Measurements from ENCODE around the gene ANO8. TPM values are rescaled to one million over a fixed set of nuclear protein-coding genes. Genes with fewer than 3 reads are reported as not detected.

ANO8 gene
- total RNA-seq, 2 donors from 2014 or later, result 4.2 to 5.2 TPM

- Histone ChIP-seq H3K4me1 (peaks cover 0 to 34% of the 10 kb centered on the region in 2 donors), H3K36me3 (peaks cover 23% of the 10 kb centered on the region), H3K4me3 (no peak overlapping the region), H3K27ac (no peak overlapping the region), H3K9me3 (no peaks in the 10 kb centered on the region), H3K27me3 (no peaks in the 10 kb centered on the region)
- DNase-seq (ENCODE audit: low spot score), result no peak
- TF ChIP-seq CTCF (IDR thresholded peaks at IDR 0.05), result no peak
These were observed 10.1 kb downstream of the ANO8 start for GRCh38 chr19:17324357-17325114.

- Histone ChIP-seq H3K27me3 (no peaks in the 10 kb centered on the region), H3K4me1 (peaks cover 0 to 31% of the 10 kb centered on the region in 2 donors), H3K36me3 (peaks cover 25% of the 10 kb centered on the region), H3K4me3 (peak overlapping the region in 1 of 2 donors; percentile 19), H3K9me3 (no peaks in the 10 kb centered on the region), H3K27ac (no peak overlapping the region)
- no peak for TF ChIP-seq CTCF (IDR thresholded peaks at IDR 0.05)
- no peak for DNase-seq (ENCODE audit: low spot score)
These were observed 10.7 kb downstream of the ANO8 start for GRCh38 chr19:17323964-17324332.

- Histone ChIP-seq H3K9me3 (no peaks in the 10 kb centered on the region), H3K4me3 (peak overlapping the region in 1 of 2 donors; percentile 19), H3K36me3 (peaks cover 25% of the 10 kb centered on the region), H3K27ac (no peak overlapping the region), H3K27me3 (no peaks in the 10 kb centered on the region), H3K4me1 (peaks cover 0 to 26% of the 10 kb centered on the region in 2 donors)
- no peak for TF ChIP-seq CTCF (IDR thresholded peaks at IDR 0.05)
- no peak for DNase-seq (ENCODE audit: low spot score)
These were observed 11.2 kb downstream of the ANO8 start for GRCh38 chr19:17323300-17323963.

GRCh38 chr19:17322854-17323253 lies 11.8 kb downstream of the ANO8 start:
- no peak overlapping the region for H3K27ac ChIP-seq
- peaks cover 25% of the 10 kb centered on the region for H3K36me3 ChIP-seq
- no peak for TF ChIP-seq CTCF (IDR thresholded peaks at IDR 0.05)
- H3K27me3 ChIP-seq, result no peaks in the 10 kb centered on the region
- no peak overlapping the region for H3K4me3 ChIP-seq
- H3K9me3 ChIP-seq, result no peaks in the 10 kb centered on the region
- DNase-seq (ENCODE audit: low spot score), result no peak
- peaks cover 0 to 20% of the 10 kb centered on the region in 2 donors for H3K4me1 ChIP-seq

GRCh38 chr19:17321655-17322489 lies 12.8 kb downstream of the ANO8 start:
- Histone ChIP-seq H3K9me3 (no peaks in the 10 kb centered on the region), H3K36me3 (peaks cover 25% of the 10 kb centered on the region), H3K27me3 (no peaks in the 10 kb centered on the region), H3K27ac (no peak overlapping the region), H3K4me1 (peaks cover 0 to 20% of the 10 kb centered on the region in 2 donors), H3K4me3 (no peak overlapping the region)
- TF ChIP-seq CTCF (IDR thresholded peaks at IDR 0.05), result no peak
- DNase-seq (ENCODE audit: low spot score), result no peak

Data from right atrium auricular region (tissue), 2 donors.